Astrocyte of the spinal cord (primary cell): ENCODE measurements around the gene HEATR5B.

Experiments used
- DNase-seq: peaks from one replicate; pipeline ENCODE4 v3.0.0; 2011; ENCODE audit warnings: low read depth, low spot score
- H3K4me3 ChIP-seq: 2 replicates; pipeline ENCODE4 v1.5.1; 2011; ENCODE audit warnings: low read depth, mild to moderate bottlenecking, low read length, moderate library complexity
- in situ Hi-C: cut with HindIII; loops from 2 replicates; pipeline ENCODE4 v1.10.0; 2017; ENCODE audit warnings: low sequenced_read_pairs
- TF ChIP-seq, protein P1 (sequence below): IDR thresholded peaks from 2 replicates; pipeline ENCODE4 v1.5.1; 2012; ENCODE audit warnings: low read depth, mild to moderate bottlenecking, low read length, inconsistent platforms

HEATR5B gene

GRCh38 chr2:37098416-37099118, 14.4 kb upstream of the HEATR5B start:
- TF ChIP-seq, protein P1, sequence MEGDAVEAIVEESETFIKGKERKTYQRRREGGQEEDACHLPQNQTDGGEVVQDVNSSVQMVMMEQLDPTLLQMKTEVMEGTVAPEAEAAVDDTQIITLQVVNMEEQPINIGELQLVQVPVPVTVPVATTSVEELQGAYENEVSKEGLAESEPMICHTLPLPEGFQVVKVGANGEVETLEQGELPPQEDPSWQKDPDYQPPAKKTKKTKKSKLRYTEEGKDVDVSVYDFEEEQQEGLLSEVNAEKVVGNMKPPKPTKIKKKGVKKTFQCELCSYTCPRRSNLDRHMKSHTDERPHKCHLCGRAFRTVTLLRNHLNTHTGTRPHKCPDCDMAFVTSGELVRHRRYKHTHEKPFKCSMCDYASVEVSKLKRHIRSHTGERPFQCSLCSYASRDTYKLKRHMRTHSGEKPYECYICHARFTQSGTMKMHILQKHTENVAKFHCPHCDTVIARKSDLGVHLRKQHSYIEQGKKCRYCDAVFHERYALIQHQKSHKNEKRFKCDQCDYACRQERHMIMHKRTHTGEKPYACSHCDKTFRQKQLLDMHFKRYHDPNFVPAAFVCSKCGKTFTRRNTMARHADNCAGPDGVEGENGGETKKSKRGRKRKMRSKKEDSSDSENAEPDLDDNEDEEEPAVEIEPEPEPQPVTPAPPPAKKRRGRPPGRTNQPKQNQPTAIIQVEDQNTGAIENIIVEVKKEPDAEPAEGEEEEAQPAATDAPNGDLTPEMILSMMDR, result no peak
- in situ Hi-C loops, result no loop called here
- H3K4me3 ChIP-seq, result no peak overlapping the region
- no peak for DNase-seq

- in situ Hi-C loops, result no loop called here
These were observed 12.4 kb upstream of the HEATR5B start for GRCh38 chr2:37096568-37096967.

GRCh38 chr2:37091873-37092272, 7.7 kb upstream of the HEATR5B start:
- TF ChIP-seq, protein P1, result no peak
- DNase-seq, result no peak
- in situ Hi-C loops, result no loop called here

More at GRCh38 chr2:37096568-37096967, 12.4 kb upstream of the HEATR5B start:
- H3K4me3 ChIP-seq, result no peak overlapping the region
- TF ChIP-seq, protein P1, result no peak
- DNase-seq, result no peak

GRCh38 chr2:37090019-37090477, 5.9 kb upstream of the HEATR5B start:
- TF ChIP-seq, protein P1, result no peak
- in situ Hi-C loops, result no loop called here
- no peak overlapping the region for H3K4me3 ChIP-seq
- DNase-seq, result no peak

More at GRCh38 chr2:37091873-37092272, 7.7 kb upstream of the HEATR5B start:
- H3K4me3 ChIP-seq, result no peak overlapping the region

DNA sequence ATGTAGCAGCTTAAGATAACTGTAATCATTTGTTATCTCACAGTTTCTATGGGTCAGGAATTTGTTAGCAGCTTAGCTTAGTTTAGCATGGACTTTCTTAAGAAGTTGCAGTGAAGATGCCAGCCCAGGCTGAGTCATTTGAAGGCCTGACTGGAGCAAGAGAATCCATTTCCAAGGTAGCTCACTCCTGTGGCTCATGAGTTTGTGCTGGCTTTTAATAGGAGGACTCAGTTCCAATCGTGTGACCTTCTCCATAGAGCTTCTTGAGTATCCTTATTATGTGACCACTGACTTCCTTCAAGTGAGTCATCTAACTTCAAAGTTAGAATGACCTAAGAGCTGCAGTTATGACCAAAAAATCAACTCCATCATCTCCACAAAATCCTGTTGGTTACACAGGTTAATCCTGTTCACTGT, 1.6 kb upstream of the HEATR5B start:
- DNase-seq, result peak; percentile 66
- no peak overlapping the region for H3K4me3 ChIP-seq
- TF ChIP-seq, protein P1, result no peak
- in situ Hi-C loops, result no loop called here

- no peak for DNase-seq
- in situ Hi-C loops, result no loop called here
- H3K4me3 ChIP-seq, result peak overlapping the region; percentile 98
- TF ChIP-seq, protein P1, result no peak
These were observed 625 bp upstream of the HEATR5B start for GRCh38 chr2:37084797-37085196.
